ENCODE results near the gene DTNA.

Gene DTNA

GRCh38 chr18:34704074-34704473 is 6.0 kb upstream of the DTNA start:
- H3F3A ChIP-seq (ENCODE audit: insufficient read depth, low read length), result no peaks in the 10 kb centered on the region
- no peaks in the 10 kb centered on the region for H3K4me1 ChIP-seq (ENCODE audit: insufficient read depth, low read length, severe bottlenecking)
- no peaks in the 10 kb centered on the region for H3K79me2 ChIP-seq (ENCODE audit: insufficient read depth, low read length)
- no peak overlapping the region for H3K4me3 ChIP-seq (ENCODE audit: low read depth, low read length, poor library complexity, severe bottlenecking)
- H3K36me3 ChIP-seq (ENCODE audit: insufficient read depth, low read length), result no peaks in the 10 kb centered on the region
- H3K9me2 ChIP-seq (ENCODE audit: low read depth, low read length), result no peaks in the 10 kb centered on the region
- no peak overlapping the region for H2AFZ ChIP-seq (ENCODE audit: low read length)
- no peaks in the 10 kb centered on the region for H4K20me1 ChIP-seq (ENCODE audit: insufficient read depth, low read length)
- no peak overlapping the region for H3K9ac ChIP-seq (ENCODE audit: low read length)
- no peaks in the 10 kb centered on the region for H3K9me3 ChIP-seq (ENCODE audit: low read length)
- no peak for TF ChIP-seq EZH2 (IDR thresholded peaks at IDR 0.05; ENCODE audit: borderline replicate concordance, low read length)
- no peak for TF ChIP-seq CTCF (IDR thresholded peaks at IDR 0.05; ENCODE audit: low read length)
- no peak overlapping the region for H3K27ac ChIP-seq (ENCODE audit: low read depth, low read length, poor library complexity, severe bottlenecking)
- no peak overlapping the region for H3K4me2 ChIP-seq (ENCODE audit: low read length)
- no peaks in the 10 kb centered on the region for H3K27me3 ChIP-seq (ENCODE audit: insufficient read depth, low read length)

DNA sequence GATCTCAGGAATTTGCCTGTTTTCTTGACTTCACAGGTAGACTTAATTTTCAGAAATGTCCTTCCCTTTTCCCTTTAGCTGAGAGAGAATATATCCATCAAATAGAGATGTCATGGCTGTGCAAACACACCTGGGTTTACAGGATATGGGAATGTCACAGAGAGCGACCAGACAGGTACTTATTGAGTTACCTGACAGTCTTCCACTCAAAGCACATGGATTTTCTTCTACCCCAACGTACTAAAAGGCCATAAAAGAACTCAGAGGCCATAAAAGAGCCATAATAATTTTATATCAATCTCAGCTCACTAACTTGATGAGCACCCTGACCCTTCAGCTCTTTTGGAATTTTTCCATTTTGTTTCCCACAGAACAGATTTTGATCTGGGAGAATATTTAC is 5.3 kb upstream of the DTNA start:
- H3K4me3 ChIP-seq (ENCODE audit: low read depth, low read length, poor library complexity, severe bottlenecking), result no peak overlapping the region

DNA sequence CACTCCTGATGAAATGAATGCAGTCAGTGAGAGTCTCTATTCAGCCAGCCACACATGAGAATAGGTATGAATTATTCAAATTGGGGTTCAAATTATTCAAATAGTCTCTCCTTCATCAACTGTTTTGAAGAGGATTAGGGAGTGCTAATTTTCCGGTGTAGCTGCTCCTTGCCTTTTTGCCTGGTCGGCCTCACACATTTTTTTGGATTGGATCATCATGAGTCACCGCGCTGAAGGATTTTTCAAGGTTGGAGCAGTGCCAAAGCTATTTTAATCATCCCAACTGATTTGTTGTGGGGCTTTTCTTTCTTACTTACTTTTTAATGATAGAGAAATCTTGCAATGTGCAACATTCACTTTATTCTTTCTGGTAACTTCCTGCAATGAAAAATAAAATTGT is 2.4 kb upstream of the DTNA start:
- H3K27ac ChIP-seq (ENCODE audit: low read depth, low read length, poor library complexity, severe bottlenecking), result no peak overlapping the region
- no peak overlapping the region for H3K4me3 ChIP-seq (ENCODE audit: low read depth, low read length, poor library complexity, severe bottlenecking)
- H3K27me3 ChIP-seq (ENCODE audit: insufficient read depth, low read length), result no peaks in the 10 kb centered on the region
- H3K4me2 ChIP-seq (ENCODE audit: low read length), result no peak overlapping the region
- no peak overlapping the region for H3K9ac ChIP-seq (ENCODE audit: low read length)
- no peaks in the 10 kb centered on the region for H3K79me2 ChIP-seq (ENCODE audit: insufficient read depth, low read length)
- H3K9me3 ChIP-seq (ENCODE audit: low read length), result no peaks in the 10 kb centered on the region
- no peak for TF ChIP-seq CTCF (IDR thresholded peaks at IDR 0.05; ENCODE audit: low read length)
- TF ChIP-seq EZH2 (IDR thresholded peaks at IDR 0.05; ENCODE audit: borderline replicate concordance, low read length), result no peak
- H3F3A ChIP-seq (ENCODE audit: insufficient read depth, low read length), result no peaks in the 10 kb centered on the region
- H2AFZ ChIP-seq (ENCODE audit: low read length), result no peak overlapping the region
- no peaks in the 10 kb centered on the region for H3K9me2 ChIP-seq (ENCODE audit: low read depth, low read length)
- no peaks in the 10 kb centered on the region for H3K36me3 ChIP-seq (ENCODE audit: insufficient read depth, low read length)
- H4K20me1 ChIP-seq (ENCODE audit: insufficient read depth, low read length), result no peaks in the 10 kb centered on the region
- H3K4me1 ChIP-seq (ENCODE audit: insufficient read depth, low read length, severe bottlenecking), result no peaks in the 10 kb centered on the region

More for the DNA sequence above, 5.3 kb upstream of the DTNA start:
- Histone ChIP-seq H3K27ac (ENCODE audit: low read depth, low read length, poor library complexity, severe bottlenecking) (no peak overlapping the region), H3K27me3 (ENCODE audit: insufficient read depth, low read length) (no peaks in the 10 kb centered on the region), H3K4me2 (ENCODE audit: low read length) (no peak overlapping the region), H2AFZ (ENCODE audit: low read length) (no peak overlapping the region), H3F3A (ENCODE audit: insufficient read depth, low read length) (no peaks in the 10 kb centered on the region), H3K9ac (ENCODE audit: low read length) (no peak overlapping the region), H3K79me2 (ENCODE audit: insufficient read depth, low read length) (no peaks in the 10 kb centered on the region), H3K9me2 (ENCODE audit: low read depth, low read length) (no peaks in the 10 kb centered on the region), H4K20me1 (ENCODE audit: insufficient read depth, low read length) (no peaks in the 10 kb centered on the region), H3K36me3 (ENCODE audit: insufficient read depth, low read length) (no peaks in the 10 kb centered on the region), H3K4me1 (ENCODE audit: insufficient read depth, low read length, severe bottlenecking) (no peaks in the 10 kb centered on the region), H3K9me3 (ENCODE audit: low read length) (no peaks in the 10 kb centered on the region)
- TF ChIP-seq EZH2 (IDR thresholded peaks at IDR 0.05; ENCODE audit: borderline replicate concordance, low read length) (no peak), CTCF (IDR thresholded peaks at IDR 0.05; ENCODE audit: low read length) (no peak)

Measured in OCI-LY1 (cell line).